GM23338 (cell line): ENCODE measurements around the gene SQSTM1. TPM values are rescaled to one million over a fixed set of nuclear protein-coding genes. Genes with fewer than 3 reads are reported as not detected.

Source experiments
- ATAC-seq: fragments of 200-7000 bp; cut with Tn5 transposase; 3 replicates; pipeline ENCODE4 v1.9.1; 2020
- DNase-seq: peaks from one replicate; pipeline ENCODE4 v3.0.0-alpha.2; 2015; ENCODE audit warnings: low spot score
- H2AFZ ChIP-seq: fragments of 200-600 bp; sonication (generic); 2 replicates; pipeline ENCODE4 v1.8.0; 2016; ENCODE audit warnings: antibody characterized with exemption, mild to moderate bottlenecking, moderate library complexity
- H3F3A ChIP-seq: fragments of 200-600 bp; sonication (generic); replicated peaks from 2 replicates; pipeline ENCODE4 v1.8.0; 2017; ENCODE audit warnings: antibody characterized with exemption, mixed run types, low read depth
- H3K27ac ChIP-seq: fragments of 200-600 bp; sonication (generic); 2 replicates; pipeline ENCODE4 v1.6.1; 2016; ENCODE audit warnings: low read depth
- H3K27me3 ChIP-seq: fragments of 200-600 bp; sonication (generic); 2 replicates; pipeline ENCODE4 v1.8.0; 2016; ENCODE audit warnings: mild to moderate bottlenecking, mixed run types, moderate library complexity; ENCODE audit not compliant: insufficient read depth
- H3K36me3 ChIP-seq: fragments of 200-600 bp; sonication (generic); 2 replicates; pipeline ENCODE4 v1.8.0; 2016; ENCODE audit warnings: mild to moderate bottlenecking; ENCODE audit not compliant: insufficient read depth
- H3K4me1 ChIP-seq: fragments of 200-600 bp; sonication (generic); 2 replicates; pipeline ENCODE4 v1.8.0; 2016; ENCODE audit warnings: mild to moderate bottlenecking, moderate library complexity; ENCODE audit not compliant: insufficient read depth
- H3K4me2 ChIP-seq: fragments of 200-600 bp; sonication (generic); 2 replicates; pipeline ENCODE4 v1.7.1; 2017; ENCODE audit warnings: mixed run types
- H3K4me3 ChIP-seq: fragments of 200-600 bp; sonication (generic); 2 replicates; pipeline ENCODE4 v1.6.1; 2016; ENCODE audit warnings: mixed run types
- H3K79me2 ChIP-seq: fragments of 200-600 bp; sonication (generic); replicated peaks from 2 replicates; pipeline ENCODE4 v1.8.0; 2017; ENCODE audit warnings: mild to moderate bottlenecking; ENCODE audit not compliant: insufficient read depth
- H3K9me2 ChIP-seq: fragments of 200-600 bp; sonication (generic); 2 replicates; pipeline ENCODE4 v1.8.0; 2017; ENCODE audit not compliant: insufficient read depth
- H4K20me1 ChIP-seq: fragments of 200-600 bp; sonication (generic); replicated peaks from 2 replicates; pipeline ENCODE4 v1.8.0; 2017; ENCODE audit warnings: mild to moderate bottlenecking; ENCODE audit not compliant: insufficient read depth
- H3K27ac Mint-ChIP-seq: 2 replicates; pipeline ENCODE4 v1.8.0; 2020; ENCODE audit warnings: inconsistent platforms, mild to moderate bottlenecking, moderate library complexity, mixed read lengths
- H3K27me3 Mint-ChIP-seq: 3 replicates; pipeline ENCODE4 v1.8.0; 2022; ENCODE audit warnings: low read depth, mild to moderate bottlenecking, moderate library complexity, mixed read lengths, inconsistent platforms; ENCODE audit not compliant: insufficient read depth, poor library complexity
- H3K36me3 Mint-ChIP-seq: 3 replicates; pipeline ENCODE4 v1.8.0; 2021; ENCODE audit warnings: low read depth, mild to moderate bottlenecking, inconsistent platforms, moderate library complexity, mixed read lengths
- H3K4me1 Mint-ChIP-seq: 3 replicates; pipeline ENCODE4 v1.8.0; 2020; ENCODE audit warnings: mild to moderate bottlenecking, inconsistent platforms, mixed read lengths
- H3K4me3 Mint-ChIP-seq: 3 replicates; pipeline ENCODE4 v1.8.0; 2021; ENCODE audit warnings: moderate library complexity, mild to moderate bottlenecking, inconsistent platforms, mixed read lengths
- H3K9me3 Mint-ChIP-seq: 3 replicates; pipeline ENCODE4 v1.8.0; 2020; ENCODE audit warnings: moderate library complexity, mild to moderate bottlenecking, inconsistent platforms, mixed read lengths
- CTCF ChIP-seq, 2 experiments: fragments of 200-600 bp in 1 of 2; sonication (generic) in 1 of 2; conservative IDR thresholded peaks; 2 replicates each; pipeline versions ENCODE4 v1.5.1 to v1.6.1; 2016 to 2017; ENCODE audit warnings: antibody characterized with exemption in 2 of 2, low read depth in 2 of 2, mild to moderate bottlenecking in 2 of 2, moderate library complexity in 1 of 2
- EZH2 ChIP-seq: fragments of 200-600 bp; sonication (generic); IDR thresholded peaks from one replicate; pipeline ENCODE4 v1.8.0; 2017; ENCODE audit warnings: antibody characterized with exemption, mild to moderate bottlenecking, low read depth; ENCODE audit not compliant: unreplicated experiment
- EZH2phosphoT487 ChIP-seq: fragments of 200-600 bp; sonication (generic); IDR thresholded peaks from one replicate; pipeline ENCODE4 v1.8.1; 2018; ENCODE audit warnings: antibody characterized with exemption; ENCODE audit not compliant: unreplicated experiment
- JUNB ChIP-seq: IDR thresholded peaks from one replicate; pipeline ENCODE4 v1.6.1; 2016; ENCODE audit warnings: antibody characterized with exemption; ENCODE audit not compliant: unreplicated experiment
- NANOG ChIP-seq: IDR thresholded peaks from 2 replicates; pipeline ENCODE4 v1.6.1; 2016; ENCODE audit warnings: antibody characterized with exemption, borderline replicate concordance
- REST ChIP-seq: IDR thresholded peaks from one replicate; pipeline ENCODE4 v1.6.1; 2018; ENCODE audit warnings: antibody characterized with exemption; ENCODE audit not compliant: unreplicated experiment
- ZNF331 ChIP-seq: fragments of 250-450 bp; sonication (Bioruptor Pico); IDR thresholded peaks from 2 replicates; pipeline ENCODE4 v1.5.0; 2020; ENCODE audit warnings: low read depth, mild to moderate bottlenecking, moderate library complexity
- polyA plus RNA-seq: library from polyadenylated mRNA; unstranded; fragments of >200 nt; fragmentation: Nextera tagmentation; extraction: Ambion mirVana; gene quantifications from 2 replicates; pipeline ENCODE4 v1.2.1, GENCODE V29; 2016
- total RNA-seq: library from RNA; depleted of rRNA; stranded (reverse); fragments of >200 nt; shearing (Covaris generic); gene quantifications from 2 replicates; pipeline ENCODE4 v1.2.3, GENCODE V29; 2014

The SQSTM1 gene
- total and polyA plus RNA-seq, 2 experiments from 2014 or later, result 58.0 to 92.6 TPM

DNA sequence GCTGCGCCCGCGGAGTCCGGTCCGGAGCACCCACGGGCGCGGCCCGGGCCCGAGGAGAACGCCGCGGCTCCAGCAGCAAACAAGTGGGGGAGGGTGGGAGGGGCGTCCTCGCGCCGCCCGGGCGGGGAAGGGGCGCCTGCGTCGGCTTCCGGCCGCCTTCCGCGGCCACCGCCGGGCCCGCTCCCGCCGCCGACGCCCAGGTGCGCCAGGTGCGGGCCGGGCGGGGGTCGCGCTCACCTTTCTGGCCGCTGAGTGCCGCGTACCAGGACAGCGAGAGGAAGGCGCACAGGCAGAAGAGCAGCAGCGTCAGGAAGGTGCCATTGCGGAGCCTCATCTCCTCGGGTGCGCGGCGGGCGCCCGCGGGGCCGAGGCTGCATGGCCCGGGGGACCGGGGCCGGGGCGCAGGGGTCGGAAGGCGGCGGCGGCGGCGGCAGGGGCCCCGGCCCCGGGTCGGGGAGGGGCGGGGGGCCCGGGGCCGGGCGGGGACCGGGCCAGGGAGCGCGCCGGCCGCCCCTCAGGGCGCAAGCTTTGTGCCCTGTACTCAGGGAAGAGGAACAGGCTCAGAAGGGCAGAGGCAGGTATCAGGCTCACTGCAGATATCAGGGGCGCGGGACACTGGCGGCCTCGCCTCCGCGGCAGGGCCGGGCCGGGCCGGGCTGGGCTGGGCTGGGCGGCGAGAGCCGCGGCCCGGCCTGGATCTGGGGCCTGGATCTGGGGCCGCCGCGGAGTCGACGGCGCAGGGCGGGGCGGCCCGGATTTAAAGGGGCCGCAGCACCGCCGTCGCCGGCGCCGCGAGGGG, 14.3 kb upstream of the SQSTM1 start, which contains the start of gene MGAT4B (continued):
- TF ChIP-seq EZH2, result no peak

DNA sequence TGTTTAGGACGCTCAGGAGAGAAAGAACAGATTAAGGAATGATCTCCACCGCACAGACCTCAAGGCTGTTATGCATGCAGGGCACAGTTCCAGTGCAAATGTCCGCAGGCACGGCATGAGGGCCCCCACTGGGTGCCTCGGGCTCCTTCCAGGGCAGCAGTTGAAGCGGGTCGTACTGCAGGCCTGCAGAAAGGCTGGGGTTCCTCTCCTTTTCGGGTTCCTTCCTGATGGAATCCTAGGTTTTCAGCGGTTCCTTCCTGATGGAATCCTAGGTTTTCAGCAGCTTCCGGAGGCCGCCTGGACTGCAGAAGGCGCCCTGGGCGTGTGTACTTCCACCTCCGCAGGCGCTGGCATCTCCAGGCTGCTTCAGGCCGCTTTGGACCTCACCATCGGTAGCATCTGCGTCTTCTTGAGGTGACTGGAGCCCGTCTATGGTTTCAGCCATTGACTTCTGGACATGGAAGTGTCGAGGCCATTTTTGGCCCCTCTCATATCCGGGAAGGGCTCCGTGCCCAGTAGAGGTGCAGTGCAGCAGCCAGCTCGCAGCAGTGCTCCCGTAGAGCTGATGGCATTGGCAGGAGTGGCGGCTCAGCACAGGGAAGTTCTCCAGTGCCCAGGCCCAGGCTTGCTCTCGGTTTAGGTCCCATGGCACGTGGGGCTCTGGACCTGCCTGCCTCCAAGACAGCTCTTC, 8.4 kb upstream of the SQSTM1 start:
- Mint-ChIP-seq H3K27ac (no peak overlapping the region), H3K4me3 (no peak overlapping the region), H3K4me1 (peaks cover 19% of the 10 kb centered on the region), H3K9me3 (no peaks in the 10 kb centered on the region), H3K36me3 (peaks cover 32% of the 10 kb centered on the region), H3K27me3 (peaks cover 25% of the 10 kb centered on the region)
- Histone ChIP-seq H4K20me1 (no peaks in the 10 kb centered on the region; the same call in 1 of the 2 replicates), H2AFZ (no peak overlapping the region), H3K36me3 (peaks cover 5% of the 10 kb centered on the region; the same call in 1 of the 2 replicates), H3K4me2 (no peak overlapping the region), H3K27me3 (peaks cover 3% of the 10 kb centered on the region; the same call in 1 of the 2 replicates), H3K79me2 (peaks cover 3% of the 10 kb centered on the region; the same call in 1 of the 2 replicates), H3K27ac (no peak overlapping the region), H3K4me1 (peaks cover 13% of the 10 kb centered on the region), H3K9me2 (no peaks in the 10 kb centered on the region), H3F3A (peaks cover 19% of the 10 kb centered on the region), H3K4me3 (no peak overlapping the region)
- ATAC-seq (no peak), DNase-seq (no peak)
- no peak for TF ChIP-seq JUNB

GRCh38 chr5:179812997-179813607, 7.6 kb upstream of the SQSTM1 start:
- Mint-ChIP-seq H3K27me3 (peaks cover 23% of the 10 kb centered on the region), H3K4me3 (no peak overlapping the region), H3K27ac (no peak overlapping the region), H3K9me3 (no peaks in the 10 kb centered on the region), H3K36me3 (peaks cover 32% of the 10 kb centered on the region), H3K4me1 (peaks cover 22% of the 10 kb centered on the region)
- Histone ChIP-seq H3K4me1 (peaks cover 13% of the 10 kb centered on the region), H3K9me2 (no peaks in the 10 kb centered on the region), H3K4me2 (peak overlapping the region; percentile 48), H3F3A (peaks cover 22% of the 10 kb centered on the region), H3K27ac (0 out of 2 replicates have a peak overlapping the region, but pooled peaks have one; percentile 33), H4K20me1 (no peaks in the 10 kb centered on the region; the same call in 1 of the 2 replicates), H2AFZ (no peak overlapping the region), H3K79me2 (peaks cover 3% of the 10 kb centered on the region; the same call in 1 of the 2 replicates), H3K4me3 (0 out of 2 replicates have a peak overlapping the region, but pooled peaks have one; percentile 13), H3K27me3 (peaks cover 11% of the 10 kb centered on the region; the same call in 1 of the 2 replicates), H3K36me3 (peaks cover 5% of the 10 kb centered on the region; the same call in 1 of the 2 replicates)
- ATAC-seq (no peak), DNase-seq (no peak)
- no peak for TF ChIP-seq REST
- TF ChIP-seq NANOG, result no peak
- no peak for TF ChIP-seq EZH2phosphoT487
- TF ChIP-seq ZNF331, result no peak
- no peak for TF ChIP-seq JUNB
- no peak for TF ChIP-seq EZH2
- TF ChIP-seq CTCF (conservative IDR thresholded peaks at IDR 0.05; ENCODE audit: low read depth in 2 of 2), result no peak
